IPS-18c (cell line): ENCODE data around the gene ZNF629.

ENCODE experiments used
- H3K4me3 ChIP-seq: 2 replicates; pipeline ENCODE4 v1.7.0; 2013; ENCODE audit warnings: low read depth, mild to moderate bottlenecking, low read length, moderate library complexity; ENCODE audit not compliant: insufficient read depth
- H3K9me3 ChIP-seq: one replicate; pipeline ENCODE4 v1.6.1; 2013; ENCODE audit warnings: mild to moderate bottlenecking, low read length, moderate library complexity; ENCODE audit not compliant: control insufficient read depth, insufficient read depth

Gene ZNF629

DNA sequence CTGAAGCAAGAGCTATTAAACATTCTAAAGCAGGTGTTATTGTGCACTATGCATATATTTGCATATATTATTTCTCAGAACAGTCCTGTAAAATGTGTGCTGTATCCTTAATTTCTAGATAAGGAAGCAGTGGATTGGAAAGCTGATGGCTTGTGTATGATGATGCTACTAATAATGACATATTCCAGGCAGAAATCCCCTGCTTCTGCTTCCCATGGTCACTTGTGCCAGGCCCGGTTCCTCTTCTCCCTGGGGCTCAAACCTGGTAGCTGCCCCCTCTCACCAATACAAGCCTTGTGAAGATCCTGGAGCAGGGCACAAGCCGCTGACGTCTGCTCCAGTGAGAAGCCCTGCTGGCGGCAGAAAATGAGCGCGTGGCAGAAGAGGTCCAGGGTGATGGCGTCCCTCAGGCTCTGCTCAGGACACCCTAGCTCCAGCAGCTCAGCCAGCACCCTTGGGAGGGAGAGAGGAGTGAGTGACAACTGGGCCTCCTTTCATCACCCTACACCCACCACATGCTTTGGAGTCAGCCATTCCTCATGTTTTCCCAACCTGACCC lies 26.9 kb downstream of the ZNF629 start:
- H3K4me3 ChIP-seq = no peak overlapping the region
- H3K9me3 ChIP-seq = no peaks in the 10 kb centered on the region

DNA sequence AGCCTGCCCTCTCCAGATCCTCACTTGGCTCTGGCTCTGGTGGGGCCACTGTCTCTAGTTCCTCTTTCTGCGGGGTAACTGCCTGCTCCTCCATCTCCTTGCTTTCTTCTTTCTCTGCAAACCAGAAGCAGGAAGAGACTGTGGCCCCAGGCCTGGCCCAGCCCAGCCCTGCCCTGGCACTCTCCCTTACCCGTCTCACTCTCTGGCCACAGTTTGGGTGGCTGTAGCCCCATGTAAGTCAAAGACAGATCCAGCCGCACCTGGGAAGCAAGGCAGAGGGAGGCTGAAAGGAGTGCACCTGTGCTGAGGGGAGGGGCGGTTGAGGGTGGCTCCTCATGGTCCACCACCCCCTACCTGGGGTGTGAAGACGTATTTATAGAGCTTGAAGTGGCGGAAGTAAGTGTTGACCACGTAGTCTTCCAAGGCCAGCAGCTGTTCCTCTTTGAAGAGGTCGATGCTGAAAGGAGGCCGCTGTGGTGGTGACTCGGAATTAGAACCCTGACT lies 28.0 kb downstream of the ZNF629 start:
- H3K4me3 ChIP-seq = no peak overlapping the region
- H3K9me3 ChIP-seq = no peaks in the 10 kb centered on the region

DNA sequence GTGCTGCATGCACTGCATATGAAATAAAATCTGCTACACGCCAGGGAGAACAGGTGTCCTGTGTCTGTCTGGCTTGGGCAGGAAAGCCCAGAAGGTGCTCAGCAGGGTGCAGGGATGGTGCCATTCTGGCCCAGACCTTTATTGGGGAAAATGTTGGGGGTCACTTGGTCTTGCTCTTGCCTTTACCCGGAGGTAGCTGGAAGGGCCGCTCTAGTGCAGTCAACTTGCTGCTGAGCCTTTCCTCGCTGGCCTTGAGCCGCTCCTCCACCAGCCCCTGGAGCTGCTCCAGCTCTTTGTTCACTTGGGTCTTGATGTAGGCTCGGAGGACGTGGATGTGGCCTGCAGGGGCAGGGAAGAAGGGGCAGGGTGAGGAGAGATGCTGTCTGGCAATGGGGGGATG lies 29.7 kb downstream of the ZNF629 start:
- Histone ChIP-seq H3K4me3 (no peak overlapping the region), H3K9me3 (no peaks in the 10 kb centered on the region)

DNA sequence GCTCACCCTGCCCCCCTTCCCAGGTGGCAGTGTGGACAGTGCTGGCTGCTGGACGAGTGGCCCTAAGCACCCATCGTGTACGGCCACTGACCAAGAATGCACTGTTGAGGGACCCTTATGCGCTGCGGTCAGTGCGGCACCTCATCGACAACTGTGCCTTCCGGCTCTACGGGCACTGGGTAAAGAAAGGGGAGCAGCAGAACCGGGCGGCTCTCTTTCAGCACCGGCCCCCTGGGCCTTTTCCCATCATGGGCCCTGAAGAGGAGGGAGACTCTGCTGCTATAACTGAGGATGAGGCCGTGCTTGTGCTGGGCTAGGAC lies 30.3 kb downstream of the ZNF629 start:
- no peak overlapping the region for H3K4me3 ChIP-seq
- no peaks in the 10 kb centered on the region for H3K9me3 ChIP-seq

DNA sequence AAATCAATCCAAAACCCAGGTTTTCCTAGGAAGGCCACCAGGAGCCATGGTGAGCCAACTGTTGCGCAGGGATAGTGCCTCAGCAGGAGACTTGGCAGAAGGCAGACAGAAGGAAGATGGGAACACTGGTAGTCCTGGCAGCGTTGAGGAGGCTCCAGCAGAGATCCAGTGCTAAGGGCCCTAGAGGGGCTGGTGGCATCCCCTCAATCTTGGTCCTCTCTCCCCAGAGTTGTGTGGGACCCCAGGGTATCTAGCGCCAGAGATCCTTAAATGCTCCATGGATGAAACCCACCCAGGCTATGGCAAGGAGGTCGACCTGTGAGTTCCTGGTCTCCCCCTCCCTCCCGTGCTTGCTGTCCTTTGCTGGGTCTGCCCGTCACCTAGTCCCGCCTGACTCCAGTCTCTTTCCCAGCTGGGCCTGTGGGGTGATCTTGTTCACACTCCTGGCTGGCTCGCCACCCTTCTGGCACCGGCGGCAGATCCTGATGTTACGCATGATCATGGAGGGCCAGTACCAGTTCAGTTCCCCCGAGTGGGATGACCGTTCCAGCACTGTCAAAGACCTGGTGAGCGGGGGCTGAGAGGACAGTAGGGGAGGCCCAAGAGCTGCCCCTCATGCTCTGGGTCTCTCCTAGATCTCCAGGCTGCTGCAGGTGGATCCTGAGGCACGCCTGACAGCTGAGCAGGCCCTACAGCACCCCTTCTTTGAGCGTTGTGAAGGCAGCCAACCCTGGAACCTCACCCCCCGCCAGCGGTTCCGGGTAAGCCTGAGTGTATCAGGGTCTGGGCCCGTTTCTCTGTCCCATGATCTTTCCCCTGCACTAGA lies 30.8 kb downstream of the ZNF629 start:
- Histone ChIP-seq H3K9me3 (no peaks in the 10 kb centered on the region), H3K4me3 (no peak overlapping the region)

DNA sequence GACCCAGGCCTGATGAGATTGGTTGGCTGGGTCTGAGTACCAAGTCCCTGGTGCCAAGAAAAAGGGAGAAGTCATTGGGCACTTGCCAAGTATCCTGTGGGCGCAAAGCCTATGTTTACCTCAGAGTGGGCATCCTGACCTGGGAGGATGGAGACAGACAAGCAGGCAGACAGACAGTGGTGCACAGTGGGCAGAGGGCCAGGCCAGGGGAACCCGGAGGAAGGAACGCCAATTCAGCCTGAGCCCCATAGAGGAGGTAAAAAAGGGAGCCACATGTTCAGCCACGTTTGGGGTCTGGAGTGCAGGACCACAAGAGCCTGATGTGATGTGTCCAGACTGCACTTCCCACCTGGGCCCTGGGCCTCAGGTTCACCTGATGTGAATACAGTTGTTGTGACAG lies 33.4 kb downstream of the ZNF629 start:
- Histone ChIP-seq H3K4me3 (no peak overlapping the region), H3K9me3 (no peaks in the 10 kb centered on the region)

DNA sequence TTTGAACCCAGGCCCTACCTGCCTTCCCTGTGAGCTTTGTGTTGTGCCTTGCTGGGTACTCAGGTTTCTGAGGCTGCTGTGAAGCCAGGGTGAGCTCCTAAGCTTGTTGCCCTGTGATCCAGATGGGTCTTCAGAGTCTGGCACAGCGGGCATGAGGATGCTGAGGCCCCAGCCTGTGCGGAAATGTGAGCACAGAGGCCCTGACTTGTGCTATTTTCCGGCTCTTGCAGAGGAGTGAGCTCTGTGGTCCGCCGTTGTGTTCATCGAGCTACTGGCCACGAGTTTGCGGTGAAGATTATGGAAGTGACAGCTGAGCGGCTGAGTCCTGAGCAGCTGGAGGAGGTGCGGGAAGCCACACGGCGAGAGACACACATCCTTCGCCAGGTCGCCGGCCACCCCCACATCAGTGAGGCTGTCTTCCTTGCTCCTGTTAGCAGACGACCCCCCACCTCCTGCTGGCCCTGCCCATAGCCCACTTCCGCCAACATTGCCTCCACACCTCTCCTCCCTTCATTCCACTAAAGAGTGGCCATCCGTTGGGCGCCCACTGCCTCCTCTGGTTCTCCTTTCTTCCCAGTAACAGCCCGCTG lies 36.0 kb downstream of the ZNF629 start:
- no peak overlapping the region for H3K4me3 ChIP-seq
- no peaks in the 10 kb centered on the region for H3K9me3 ChIP-seq

DNA sequence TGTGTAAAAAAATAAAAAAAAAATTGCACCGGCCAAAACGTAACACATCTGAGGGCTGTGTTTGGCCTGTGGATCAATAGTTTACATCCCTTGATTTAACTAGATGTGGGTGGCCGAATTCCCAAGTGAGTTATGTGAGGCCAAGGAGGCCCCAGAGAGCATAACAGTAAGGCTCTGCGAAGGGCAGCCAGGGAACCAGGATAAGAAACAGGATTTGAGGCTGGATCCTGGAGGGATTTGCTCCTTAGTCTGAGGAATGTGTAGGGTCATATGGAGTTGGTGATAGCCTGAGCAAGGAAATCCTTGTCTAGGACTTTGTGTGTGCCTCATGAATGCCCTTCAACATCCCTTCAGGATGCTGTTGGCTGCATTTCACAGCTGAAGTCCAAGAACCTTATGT lies 36.8 kb downstream of the ZNF629 start:
- no peak overlapping the region for H3K4me3 ChIP-seq
- no peaks in the 10 kb centered on the region for H3K9me3 ChIP-seq

DNA sequence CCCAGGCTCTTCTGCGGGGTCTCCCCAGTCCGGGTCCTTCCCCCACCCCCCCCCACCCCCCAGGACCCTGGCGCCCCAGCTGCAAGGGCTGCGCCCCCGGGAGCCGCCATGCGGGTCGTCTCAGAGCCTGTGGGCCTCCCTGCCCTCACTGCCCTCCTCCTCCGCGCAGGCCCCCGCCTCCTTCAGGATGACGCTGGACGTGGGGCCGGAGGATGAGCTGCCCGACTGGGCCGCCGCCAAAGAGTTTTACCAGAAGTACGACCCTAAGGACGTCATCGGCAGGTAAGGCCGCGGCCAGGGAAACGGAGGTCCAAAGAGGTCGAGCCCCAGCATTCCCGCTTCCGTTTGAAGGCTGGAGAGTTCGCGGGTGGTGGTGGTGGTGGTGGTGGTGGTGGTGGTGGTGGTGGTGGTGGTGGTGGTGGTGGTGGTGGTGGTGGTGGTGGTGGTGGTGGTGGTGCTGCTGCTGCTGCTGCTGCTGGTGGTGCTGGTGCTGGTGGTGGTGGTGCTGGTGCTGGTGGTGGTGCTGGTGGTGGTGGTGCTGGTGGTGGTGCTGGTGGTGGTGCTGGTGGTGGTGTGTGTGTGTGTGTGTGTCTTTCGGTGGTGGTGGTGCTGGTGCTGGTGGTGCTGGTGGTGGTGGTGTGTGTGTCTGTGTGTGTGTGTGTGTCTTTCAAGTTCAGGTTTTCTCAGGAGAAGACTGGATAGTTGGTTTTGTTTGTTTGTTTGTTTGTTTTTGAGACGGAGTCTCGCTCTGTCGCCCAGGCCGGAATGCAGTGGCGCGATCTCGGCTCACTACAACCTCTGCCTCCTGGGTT lies 38.2 kb downstream of the ZNF629 start:
- H3K9me3 ChIP-seq = no peaks in the 10 kb centered on the region
- peak overlapping the region; percentile 77 for H3K4me3 ChIP-seq

DNA sequence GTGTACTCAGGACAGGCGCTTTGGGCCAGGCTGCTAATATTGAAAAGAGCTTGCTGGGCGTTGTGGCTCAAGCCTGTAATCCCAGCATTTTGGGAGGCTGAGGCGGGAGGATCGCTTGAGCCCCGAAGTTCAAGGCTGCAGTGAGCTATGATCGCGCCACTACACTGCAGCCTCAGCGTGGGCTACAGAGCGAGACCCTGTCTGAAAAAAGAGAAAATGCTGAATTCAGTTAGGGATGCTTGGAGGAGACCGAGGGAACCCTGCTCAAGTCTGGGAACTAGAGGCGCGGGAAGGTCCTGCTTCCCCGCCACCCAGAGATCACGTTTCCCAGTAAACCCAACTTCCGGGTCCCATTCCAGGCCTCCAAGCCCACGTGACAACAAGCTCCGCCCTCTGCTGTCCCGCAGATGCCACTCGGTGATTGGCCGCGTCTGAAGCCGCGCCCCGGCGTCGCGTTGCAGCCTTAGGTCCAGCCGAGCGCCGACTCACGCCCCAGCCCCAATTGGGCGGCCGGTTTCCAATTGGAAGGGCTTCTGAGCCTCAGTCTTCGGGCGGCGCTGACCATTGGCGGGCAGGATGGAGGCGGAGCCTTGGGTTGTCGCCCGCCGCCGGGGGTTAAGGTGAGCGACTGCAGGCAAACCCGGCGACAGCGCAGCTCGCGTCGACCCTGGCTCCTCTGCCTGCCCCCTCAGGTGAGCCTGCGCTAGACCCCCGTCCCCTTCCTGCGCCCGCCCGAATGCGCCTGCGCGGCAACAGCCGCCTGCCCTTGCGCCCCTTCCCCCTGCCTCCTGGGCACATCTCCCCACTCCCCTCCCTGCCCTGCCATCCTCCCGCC lies 39.0 kb downstream of the ZNF629 start, which contains the start of gene PHKG2:
Gene PHKG2, plus strand, starts transcription at position 627 of the 835 bp plus-strand sequence. CDS start 396 bp downstream, outside the sequence.
- Histone ChIP-seq H3K9me3 (no peaks in the 10 kb centered on the region), H3K4me3 (peak within 1 kb of the TSS; percentile 77)

DNA sequence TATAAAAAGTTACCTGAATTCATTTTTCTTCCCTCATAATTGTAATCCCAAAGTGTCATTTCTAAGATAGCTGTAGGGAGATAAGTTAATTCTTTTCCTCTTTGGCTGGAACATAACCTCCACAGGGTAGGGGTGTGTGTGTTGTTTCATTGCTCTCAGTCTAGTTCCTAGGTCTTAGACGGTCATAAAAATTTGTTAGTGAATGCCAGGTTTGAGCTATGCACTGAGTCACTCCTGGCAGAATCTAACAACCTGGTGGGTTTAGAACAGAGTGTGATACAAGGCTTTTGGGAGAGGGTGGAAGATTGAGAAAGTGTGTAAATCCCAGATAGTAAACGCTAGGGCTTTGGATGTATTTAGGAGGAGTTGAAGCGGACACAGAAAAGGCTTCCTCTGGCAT lies 39.7 kb downstream of the ZNF629 start:
- H3K4me3 ChIP-seq = peak overlapping the region; percentile 77; the same call in 1 of the 2 replicates
- H3K9me3 ChIP-seq = no peaks in the 10 kb centered on the region

DNA sequence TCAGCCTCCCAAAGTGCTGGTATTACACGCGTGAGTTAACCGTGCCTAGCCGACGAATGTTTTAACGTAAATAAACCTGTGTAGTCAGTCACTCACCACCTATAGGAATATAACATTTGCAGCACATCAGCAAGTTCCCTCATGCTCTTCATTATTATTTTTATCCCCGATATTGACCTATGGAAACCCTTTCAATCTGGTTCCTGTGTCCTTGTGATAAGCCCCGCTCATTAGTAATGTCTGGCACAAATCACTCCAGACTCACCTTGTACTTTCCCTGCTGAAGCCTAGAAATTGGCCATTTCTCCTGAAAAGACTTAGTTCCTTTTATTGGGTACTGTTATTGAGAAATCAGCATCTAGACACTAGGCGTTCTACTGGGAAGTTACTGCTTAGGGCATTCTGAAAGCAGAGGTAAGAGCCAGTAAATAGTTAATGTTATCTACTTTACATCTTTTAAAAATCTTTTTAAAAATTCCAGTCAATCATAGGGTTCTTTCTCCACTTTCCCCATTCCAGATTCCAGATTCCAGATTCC lies 40.3 kb downstream of the ZNF629 start:
- H3K9me3 ChIP-seq = no peaks in the 10 kb centered on the region
- no peak overlapping the region for H3K4me3 ChIP-seq

DNA sequence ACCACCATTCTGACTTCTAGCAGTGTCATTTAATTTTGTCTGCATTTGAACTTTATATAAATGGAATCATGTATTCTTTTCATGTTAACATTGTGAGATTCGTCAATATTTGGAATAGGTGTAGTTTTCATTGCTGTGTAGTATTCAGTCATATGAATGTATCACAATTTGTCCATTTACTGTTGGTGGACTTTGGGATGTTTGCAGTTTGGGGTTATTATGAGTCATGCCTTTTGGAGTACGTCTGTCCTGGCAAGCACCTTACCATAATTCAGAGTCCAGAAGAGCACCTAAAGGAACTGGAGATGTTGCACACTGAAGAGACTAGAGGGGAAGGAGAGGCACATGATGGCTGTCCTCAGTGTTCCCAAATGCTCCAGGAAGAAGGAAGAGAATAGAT lies 41.9 kb downstream of the ZNF629 start:
- Histone ChIP-seq H3K9me3 (no peaks in the 10 kb centered on the region), H3K4me3 (no peak overlapping the region)

DNA sequence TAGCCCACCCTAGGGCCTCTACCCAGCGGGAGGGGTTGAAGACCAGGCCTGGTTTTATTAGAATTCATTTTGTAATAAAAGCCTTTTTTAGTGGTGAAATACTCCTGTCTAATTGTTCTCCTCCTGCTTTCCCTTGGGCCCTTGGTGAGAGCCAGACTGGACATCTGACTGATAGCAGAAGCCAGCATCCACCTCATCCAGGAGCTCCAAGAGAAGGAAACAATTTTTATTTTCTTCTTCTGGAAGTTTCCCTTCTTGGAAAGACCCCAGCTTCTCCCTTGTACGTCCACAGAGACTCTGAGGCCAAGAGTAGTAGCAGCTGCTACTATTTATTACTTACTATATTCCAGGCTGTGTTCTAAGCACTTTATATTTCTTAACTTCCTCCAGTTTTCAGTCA lies 42.8 kb downstream of the ZNF629 start:
- Histone ChIP-seq H3K4me3 (no peak overlapping the region), H3K9me3 (no peaks in the 10 kb centered on the region)

DNA sequence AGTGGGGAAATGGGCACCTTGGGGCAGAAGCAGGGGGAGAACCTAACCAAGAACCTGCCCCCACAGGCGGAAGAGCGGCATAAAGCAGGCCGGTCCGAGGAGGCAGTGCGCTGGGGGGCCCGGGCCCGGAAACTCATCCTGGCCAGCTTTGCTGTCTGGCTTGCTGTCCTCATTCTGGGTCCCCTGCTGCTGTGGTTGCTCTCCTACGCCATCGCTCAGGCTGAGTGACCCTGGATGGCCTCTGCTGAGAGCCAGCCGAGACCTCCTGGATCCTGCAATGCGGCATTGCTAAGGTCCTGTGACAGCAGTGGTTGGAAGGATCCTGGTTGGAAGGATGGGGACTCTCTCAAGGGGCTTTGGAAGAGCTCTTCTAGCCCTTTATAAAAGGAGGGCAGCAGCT lies 43.3 kb downstream of the ZNF629 start:
- no peaks in the 10 kb centered on the region for H3K9me3 ChIP-seq

DNA sequence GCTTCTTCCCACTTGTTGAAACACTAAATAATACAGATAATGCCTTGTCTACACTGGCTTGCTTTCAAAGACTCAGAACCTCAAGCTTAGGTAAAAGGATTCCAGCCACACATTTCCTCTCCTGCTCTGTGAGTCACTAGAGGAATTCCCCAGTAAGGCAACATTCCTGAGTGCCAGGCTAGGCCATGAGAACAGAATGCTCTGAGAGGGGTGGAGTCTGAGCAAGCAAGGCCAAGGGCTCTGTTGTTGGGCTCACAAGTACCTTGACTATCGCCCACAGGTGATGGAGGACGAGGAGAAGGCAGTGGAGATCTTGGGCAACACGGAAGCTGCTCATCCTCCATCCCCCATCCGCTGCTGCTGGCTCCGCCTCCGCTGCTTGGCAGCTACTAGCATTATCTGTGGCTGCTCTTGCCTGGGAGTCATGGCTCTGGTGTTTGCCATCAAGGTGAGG lies 45.5 kb downstream of the ZNF629 start:
- Histone ChIP-seq H3K4me3 (no peak overlapping the region), H3K9me3 (no peaks in the 10 kb centered on the region)

More for the DNA sequence above, 43.3 kb downstream of the ZNF629 start:
- no peak overlapping the region for H3K4me3 ChIP-seq
